HG02610 (cell line): ENCODE measurements around the gene ZNF655.
"Not testable (repeated sequence)": the region's sequence is repeated elsewhere in the genome, so short reads cannot be mapped to it uniquely, and the experiment has no call there.

Source experiments
- ATAC-seq: cut with Tn5 transposase; IDR thresholded peaks from one replicate; pipeline ENCODE4 v1.9.1; 2021; ENCODE audit warnings: mild to moderate bottlenecking, moderate library complexity; ENCODE audit not compliant: unreplicated experiment

Gene ZNF655

DNA sequence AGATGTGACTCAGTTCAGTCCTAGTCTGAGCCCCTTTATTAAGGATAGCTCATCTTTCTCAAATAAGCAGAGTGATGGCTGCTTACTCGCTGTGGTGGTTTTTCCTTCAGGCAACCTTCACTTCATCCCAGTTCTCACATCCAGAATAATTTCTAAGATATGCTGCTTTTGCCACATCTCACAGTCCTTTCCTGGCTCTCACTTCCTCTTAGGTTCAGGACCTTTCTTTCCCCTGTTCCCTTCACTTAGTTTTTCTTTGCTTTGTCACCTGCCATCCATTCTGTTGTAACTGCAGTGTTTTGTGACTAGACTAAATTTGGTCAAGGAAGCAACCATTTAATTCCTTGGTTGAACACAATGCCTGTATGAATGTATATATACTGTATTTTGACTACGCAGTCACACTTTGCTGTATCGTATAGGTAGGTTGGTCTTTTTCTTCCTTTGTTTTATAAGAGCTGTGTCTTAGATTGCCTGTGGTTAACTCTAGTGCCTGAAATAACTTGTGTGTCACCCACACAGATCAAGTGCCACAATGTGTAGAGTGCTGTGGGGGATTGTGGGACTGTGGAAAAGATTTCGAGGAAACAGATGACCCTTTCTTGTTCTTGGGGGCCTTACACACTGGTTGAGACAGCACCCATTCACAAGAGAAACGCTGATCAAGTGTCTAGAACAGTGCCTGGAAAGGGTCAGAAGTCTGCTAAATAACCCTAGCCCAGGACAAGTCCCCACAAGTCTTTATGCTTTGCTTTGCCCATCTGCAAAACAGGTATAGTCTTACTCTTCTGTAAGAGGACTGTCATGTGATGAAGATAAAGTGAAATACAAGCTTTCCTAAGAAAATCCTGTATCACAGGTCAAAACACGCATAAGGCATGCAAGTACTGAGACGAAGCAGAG lies 2.6 kb downstream of the ZNF655 start:
- ATAC-seq: no peak

DNA sequence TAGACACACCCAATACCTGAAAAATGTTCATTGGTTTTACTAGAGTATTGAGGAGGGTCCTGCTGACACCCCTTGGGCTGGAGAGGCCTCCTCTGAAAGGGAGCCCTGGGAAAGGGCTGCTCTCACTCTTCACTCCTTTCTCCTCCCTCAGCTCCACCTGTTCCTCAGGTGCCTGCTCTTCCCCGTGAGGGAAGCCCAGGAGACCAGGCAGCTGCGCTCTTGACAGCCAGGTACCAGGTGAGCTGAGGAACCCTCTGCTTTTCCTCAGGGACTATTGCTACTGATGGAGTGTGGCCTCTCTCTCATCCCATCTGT lies 3.3 kb downstream of the ZNF655 start:
- ATAC-seq: no peak

DNA sequence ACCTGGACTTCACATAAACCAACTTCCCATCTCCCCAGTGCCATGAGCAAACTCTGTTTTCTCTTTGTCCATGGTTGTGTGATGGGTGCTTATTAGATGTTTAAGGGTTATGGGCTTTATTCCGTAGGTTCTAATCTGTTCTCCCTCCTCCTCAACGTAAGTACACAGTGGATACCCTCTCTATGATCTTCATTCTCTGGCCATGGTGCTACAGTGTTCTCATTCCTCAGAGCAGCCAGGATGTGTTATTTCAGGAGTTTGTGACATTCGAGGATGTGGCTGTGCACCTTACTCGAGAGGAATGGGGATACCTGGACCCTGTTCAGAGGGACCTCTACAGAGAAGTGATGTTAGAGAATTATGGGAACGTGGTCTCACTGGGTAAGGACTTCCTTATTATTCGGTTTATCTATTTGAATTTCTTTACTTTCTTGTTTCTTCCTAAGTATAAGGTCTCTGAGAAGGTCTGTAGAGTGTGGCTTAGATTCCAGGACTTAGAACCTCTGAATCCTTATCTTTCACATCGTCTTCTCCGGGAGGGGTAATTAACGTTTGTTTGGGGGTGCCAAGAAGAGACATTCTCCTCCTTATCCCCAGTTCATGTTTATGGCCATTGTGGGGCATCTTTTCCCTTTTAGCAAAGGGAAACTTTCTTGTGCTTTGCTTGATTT lies 3.8 kb downstream of the ZNF655 start:
- ATAC-seq: no peak

DNA sequence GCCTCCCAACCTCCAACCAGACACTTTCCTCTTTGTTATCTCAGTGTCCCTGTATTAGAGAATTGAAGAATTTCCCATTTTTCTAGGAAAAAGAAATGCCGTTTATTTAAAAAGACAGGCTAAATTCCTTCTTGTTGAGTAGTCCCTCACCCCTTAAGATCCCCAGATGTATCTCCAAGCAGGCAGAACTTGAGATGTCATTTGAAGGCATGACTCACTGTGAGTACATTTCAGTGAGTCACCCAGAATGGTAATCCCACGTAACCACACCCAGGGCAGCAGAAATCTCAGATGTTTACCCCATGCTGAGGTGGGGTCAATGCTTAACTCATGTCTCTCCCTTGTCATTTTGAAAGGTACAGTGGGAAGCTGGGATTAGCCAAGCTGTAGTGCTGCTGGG lies 4.4 kb downstream of the ZNF655 start:
- no peak for ATAC-seq

DNA sequence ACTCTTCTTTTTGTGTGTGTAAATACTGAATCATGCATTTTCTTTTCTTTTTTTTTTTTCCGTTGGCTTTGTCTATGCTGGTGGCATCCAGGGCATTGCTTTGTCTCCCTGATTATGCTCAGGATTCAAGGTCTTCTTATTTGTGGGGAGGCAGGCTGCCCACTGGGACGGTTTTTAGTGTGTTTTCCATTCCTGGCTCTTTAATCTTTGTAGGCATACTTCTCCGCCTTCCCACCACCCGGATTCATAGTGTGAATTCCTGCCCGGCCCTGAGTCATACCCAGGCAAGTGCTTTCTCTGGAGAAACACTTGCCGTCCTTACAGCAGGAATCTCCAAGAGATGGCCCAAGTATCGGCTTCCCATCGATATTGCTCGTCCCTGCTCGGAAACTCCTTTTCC lies 5.2 kb downstream of the ZNF655 start:
- no peak for ATAC-seq

DNA sequence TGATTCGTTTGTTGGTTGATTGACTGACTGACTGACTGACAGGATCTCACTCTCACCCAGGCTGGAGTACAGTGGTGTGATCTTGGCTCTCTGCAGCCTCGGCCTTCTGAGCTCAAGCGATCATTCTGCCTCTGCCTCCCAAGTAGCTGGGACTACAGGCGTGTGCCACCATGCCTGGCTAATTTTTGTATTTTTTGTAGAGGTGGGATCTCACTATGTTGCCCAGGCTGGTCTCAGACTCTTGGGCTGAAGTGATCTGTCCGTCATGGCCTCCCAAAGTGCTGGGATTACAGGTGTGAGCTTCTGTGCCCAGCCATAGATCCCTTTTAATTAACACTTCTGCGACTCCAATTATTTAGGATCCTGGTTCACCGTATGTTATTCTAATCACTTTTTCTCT lies 10.3 kb downstream of the ZNF655 start:
- ATAC-seq: not testable (repeated sequence)

DNA sequence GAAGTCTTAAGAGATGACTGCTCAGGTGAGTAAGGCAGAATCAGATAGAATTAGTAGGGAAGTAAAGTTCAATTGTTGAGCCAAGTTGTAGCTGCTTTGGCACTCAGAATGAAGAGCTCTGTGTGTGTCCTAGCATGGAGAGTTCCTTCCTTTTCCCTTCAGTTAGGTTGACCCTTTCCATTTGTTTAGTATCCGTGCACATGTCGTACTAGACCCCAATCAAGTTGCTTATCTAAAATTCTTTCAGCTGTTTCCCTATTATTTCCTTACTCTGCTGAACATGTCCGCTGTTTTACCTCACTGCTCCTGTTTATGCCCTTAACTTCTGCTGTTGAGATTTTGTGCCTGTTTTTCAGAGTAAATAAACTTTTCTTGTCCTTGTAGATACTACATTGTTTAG lies 13.3 kb downstream of the ZNF655 start:
- ATAC-seq: no peak

DNA sequence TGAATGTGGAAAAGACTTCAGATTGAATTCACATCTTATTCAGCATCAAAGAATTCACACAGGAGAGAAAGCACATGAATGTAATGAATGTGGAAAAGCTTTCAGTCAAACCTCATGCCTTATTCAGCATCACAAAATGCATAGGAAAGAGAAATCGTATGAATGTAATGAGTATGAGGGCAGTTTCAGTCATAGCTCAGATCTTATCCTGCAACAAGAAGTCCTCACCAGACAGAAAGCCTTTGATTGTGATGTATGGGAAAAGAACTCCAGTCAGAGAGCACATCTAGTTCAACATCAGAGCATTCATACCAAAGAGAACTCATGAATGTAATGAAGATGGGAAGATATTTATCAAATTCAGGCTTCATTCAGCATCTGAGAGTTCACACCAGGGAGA lies 14.8 kb downstream of the ZNF655 start:
- no peak for ATAC-seq

DNA sequence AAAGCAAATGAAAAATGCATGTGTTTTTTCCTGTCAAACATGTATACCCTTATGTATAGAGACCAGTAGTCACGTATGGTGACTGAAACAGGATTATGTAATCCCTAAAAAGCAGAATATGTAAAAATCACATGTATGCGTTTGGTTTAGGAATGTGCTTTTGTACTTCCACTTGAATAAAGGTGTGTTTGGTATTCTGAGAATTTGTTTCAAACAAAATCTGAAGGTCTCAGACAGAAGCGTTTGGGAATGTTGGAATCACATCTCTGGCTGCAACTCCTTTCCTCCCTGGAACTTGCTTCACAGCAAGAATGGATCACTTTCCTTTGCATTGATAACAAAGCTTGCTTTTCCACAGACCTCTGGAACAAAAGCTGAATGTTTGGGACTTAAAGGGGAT lies 17.8 kb downstream of the ZNF655 start:
- ATAC-seq: no peak

DNA sequence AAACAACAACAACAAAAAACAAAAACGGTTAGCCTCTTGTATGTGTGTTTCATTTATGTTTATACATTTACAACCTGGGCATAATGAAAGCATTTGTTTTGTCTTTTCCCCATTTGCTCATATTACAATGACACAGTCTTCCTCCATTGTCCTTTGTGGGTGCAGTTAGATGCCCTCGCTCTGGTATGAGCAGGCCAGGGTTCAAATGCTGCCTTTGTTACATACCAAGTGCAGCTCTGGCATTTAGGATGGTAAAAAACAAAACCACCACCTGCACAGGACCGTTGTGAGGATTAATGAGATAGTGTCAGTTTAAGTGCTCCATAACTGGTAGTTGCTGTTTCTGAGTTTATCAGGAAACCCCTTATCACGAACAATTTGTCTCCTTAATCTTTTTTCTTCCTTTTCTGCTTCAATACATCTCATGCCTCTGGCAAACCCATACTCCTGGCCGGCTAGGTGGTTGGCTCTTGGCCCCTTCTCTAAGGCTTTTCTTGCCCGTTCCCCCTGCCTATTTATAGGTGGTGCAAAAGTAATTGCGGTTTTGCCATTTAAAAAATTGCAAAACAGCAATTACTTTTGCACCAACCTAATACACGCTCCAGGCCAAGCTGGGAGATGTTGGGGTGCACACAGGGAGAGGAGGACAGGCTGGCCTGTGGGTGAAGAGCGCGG lies 21.0 kb downstream of the ZNF655 start:
- ATAC-seq: no peak

DNA sequence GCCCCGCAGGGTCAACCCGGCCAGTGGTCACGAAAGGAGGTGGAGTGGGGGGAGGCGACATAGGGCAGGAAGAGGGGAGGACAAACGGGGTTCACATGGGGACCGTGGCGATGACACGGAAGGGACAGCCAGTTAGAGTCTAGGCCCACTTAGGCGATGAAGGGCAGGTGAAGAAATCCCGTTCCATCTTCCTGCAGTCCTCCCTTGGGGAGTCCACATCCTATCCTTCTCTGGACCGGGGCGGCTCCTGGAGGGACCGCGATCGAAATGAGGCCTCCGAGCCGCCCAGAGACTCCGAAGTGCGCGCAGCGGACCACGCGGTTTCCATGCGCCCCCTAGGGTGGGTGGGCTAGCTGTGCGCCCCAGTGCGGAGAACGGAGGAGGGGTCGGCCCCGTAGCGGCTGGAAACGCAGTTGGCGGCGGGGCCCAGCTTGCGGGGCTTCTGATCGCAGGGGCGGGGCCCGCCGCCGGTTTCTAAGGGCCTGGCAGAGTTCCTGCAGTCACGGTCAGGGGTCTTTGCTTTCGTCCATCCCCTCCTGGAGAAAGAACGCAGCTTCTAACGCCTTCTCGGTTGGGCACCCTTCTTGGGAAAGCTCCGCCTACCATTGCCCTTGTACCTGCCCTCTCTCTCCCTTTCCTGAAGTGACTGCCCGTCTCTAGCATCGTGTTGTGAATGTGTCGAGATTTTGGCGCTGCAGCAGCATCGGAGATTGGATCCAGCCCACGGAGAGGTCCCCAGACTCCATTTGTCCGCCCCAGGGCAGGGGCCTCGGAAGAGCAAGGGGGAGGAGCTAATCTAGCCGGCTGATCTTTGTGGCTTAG lies 21.7 kb downstream of the ZNF655 start:
- no peak for ATAC-seq

DNA sequence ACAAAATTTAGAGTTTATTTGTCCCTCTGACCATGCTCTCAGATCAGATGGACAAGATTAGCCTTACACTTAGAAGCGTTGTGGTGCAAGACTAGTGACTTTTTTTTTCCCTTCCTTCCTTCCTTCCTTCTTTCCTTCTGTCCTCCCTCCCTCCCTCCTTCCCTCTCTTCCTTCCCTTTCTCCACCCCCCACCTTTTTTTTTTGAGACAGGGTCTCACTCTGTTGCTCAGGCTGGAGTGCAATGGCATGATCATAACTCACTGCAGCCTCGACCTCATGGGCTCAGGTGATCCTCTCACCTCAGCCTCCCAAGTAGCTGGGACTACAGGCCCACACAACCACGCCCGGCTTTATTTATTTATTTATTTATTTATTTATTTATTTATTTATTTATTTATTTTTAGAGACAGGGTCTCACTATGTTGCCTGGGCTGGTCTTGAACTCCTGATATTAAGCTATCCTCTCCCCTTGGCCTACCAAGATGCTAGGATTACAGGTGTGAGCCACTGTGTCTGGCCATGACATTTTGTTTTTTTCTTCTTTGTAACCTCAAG lies 22.4 kb downstream of the ZNF655 start:
- ATAC-seq: not testable (repeated sequence)

DNA sequence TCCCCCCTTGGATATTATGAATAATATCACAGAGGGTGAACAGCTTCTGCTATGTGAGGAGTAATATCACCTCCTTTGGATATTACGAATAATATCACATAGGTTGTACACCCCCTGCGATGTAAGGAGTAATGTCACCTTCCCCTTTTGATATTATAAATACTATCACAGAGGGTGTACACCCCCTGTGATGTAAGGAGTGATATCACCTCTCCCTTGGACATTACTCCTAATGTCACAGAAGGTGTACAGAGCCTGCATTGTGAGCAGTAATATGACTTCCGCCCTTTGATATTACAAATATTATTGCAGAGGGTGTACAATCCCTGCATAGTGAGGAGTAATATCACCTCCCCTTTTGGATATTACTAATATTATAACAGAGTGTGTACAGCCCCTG lies 30.4 kb downstream of the ZNF655 start:
- ATAC-seq: no peak

DNA sequence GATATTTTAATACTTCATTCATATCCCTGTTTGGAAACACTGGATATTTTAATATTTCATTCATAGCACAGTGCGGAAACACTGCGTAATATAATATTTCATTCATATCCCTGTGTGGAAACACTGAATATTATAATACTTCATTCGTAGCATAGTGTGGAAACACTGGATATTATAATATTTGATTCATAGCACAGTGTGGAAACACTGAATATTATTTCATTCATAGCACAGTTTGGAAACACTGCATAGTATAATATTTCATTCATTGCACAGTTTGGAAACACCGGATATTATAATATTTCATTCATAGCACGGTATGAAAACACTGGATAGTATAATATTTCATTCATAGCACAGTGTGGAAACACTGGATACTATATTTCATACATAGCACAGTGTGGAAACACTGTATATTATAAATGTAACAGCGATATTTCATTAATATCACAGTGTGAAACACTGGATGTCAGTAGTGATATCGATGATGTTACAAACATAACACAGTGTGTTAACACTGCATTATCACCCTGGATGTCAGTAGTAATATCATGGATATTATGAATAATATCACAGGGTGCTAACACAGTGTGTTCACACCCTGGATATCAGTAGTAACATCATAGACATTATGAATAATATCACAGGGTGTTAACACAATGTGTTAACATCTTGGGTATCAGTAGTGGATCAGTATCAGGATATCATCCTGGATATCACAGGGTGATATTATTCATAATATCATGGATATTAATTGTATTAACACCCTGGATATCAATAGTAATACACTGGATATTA lies 36.7 kb downstream of the ZNF655 start:
- ATAC-seq: no peak

DNA sequence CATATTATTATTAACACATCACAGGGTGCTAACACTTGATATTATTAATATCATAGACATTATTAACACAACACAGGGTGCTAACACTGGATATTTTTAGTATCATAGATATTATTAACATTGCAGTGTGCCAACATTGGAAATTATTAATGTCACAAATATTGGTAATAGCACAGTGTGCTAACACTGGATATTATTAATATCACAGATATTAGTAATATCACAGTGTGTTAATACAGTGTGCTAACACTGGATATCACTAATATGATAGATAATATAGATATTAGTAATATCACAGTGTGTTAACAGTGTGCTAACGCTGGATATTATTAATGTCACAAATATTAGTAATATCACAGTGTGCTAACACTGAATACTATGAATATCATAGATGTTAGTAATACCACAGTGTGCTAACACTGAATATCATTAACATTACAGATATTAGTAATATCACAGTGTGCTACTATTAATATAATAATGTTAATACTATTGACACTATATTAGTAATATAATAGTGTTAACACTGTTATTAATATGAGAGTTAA lies 38.0 kb downstream of the ZNF655 start:
- no peak for ATAC-seq

DNA sequence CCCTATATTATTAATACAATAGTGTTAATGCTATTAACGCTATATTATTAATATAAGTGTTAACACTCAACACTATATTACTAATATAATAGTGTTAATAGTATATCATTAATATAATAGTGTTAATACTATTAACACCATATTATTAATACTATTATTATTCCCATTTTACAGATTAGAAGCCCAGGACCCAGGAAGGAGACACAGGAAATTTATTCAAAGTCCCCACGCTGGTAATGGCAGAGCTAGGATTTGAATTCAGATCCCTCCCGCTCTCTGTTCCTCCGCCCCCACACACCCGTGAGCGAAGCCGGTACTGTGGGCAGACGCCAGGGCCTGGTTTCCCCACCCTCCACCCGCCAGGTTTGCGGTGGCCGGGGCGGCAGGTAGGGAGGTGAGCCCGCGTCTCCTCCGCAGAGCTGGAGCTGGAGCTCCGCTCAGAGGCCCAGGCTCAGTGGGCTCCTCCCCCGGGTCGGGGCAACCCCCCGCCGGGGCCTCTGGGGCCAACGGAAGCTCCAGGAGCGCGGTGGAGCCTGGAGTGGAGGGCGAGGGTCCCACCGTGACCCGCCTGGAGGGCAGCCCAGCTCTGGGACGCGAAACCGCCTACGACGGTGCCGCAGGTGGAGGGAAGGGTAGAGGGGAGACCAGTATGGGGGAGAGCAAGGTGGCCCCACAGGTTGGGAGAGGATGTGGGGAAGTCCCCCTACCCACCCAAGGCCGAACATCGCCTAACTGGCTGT lies 39.5 kb downstream of the ZNF655 start, which contains the start of gene TMEM225B:
TSS of gene TMEM225B (plus strand) at position 506 of the 740 bp plus-strand sequence. CDS start 6,122 bp downstream, outside the sequence.
- ATAC-seq: no peak

DNA sequence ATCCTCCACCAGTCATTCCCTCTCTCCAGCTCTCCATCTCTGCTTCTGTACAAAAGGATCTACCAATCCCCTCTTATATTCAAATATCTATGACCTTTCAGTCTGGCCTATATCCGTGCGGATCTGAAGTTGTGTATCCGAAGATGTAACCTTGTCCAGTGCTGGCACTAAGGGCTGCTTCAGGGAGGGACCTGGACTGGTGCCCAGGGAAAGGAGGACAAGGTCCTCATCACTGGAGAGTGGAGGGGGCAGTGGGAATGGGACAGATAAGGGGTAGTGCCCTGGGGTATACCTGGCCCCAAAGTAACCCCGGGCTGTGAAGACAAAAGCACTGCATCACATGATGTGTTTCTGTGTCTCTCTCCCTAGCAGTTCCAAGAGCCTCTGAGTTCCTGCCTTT lies 41.4 kb downstream of the ZNF655 start:
- ATAC-seq: no peak

DNA sequence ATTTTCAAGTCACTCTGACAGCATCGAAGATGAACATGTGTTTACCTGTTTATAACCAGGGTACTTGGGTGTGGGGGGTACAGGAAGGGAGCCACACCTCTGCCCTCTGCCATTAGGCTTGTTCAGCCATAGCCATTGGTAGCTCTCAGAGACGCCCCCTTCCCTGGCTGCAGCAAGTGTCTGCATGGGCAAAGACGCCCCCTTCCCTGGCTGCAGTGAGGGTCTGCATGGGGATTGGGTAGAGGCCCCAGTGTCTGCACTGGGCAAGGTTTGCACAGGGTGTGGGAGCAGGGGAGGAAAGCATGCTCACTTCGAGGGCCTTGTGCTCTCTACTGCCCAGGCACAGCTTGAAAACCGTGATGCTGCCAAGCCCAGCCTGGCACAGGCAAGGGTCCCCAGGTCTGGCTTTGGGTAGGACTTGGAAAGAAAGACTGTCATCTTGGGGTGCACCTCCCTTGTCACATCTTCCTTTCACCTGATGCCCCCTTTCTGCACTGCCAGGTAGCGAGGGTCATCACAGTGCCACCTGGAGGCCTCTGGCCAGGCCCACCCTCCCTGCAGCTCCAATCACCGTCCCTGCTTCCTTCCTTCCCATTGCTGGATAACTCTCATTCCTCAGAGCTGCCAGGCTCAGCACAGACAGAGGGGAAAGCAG lies 43.3 kb downstream of the ZNF655 start:
- ATAC-seq: no peak
